Central memory CD8-positive, alpha-beta T cell (primary cell): ENCODE data around the gene HOXB2.

ENCODE experiments used
- ATAC-seq: fragments of 150-1000 bp; cut with Tn5 transposase; replicated peaks from 2 replicates; pipeline ENCODE4 v1.10.0; 2022; ENCODE audit warnings: mild to moderate bottlenecking, moderate FRiP score, moderate number of reproducible peaks; ENCODE audit not compliant: poor library complexity, severe bottlenecking; ENCODE audit errors: extremely low read depth
- DNase-seq, 2 donors: peaks; one replicate each; pipeline ENCODE4 v3.0.0; 2021; ENCODE audit warnings: low spot score in 2 of 2
- H3K27ac Mint-ChIP-seq: one replicate; pipeline ENCODE4 v1.8.0; 2022; ENCODE audit warnings: low read depth, mild to moderate bottlenecking, moderate library complexity, mixed read lengths
- H3K27me3 Mint-ChIP-seq: one replicate; pipeline ENCODE4 v1.8.0; 2022; ENCODE audit warnings: mixed read lengths
- H3K36me3 Mint-ChIP-seq: one replicate; pipeline ENCODE4 v1.8.0; 2022; ENCODE audit warnings: mild to moderate bottlenecking, moderate library complexity, mixed read lengths; ENCODE audit not compliant: insufficient read depth
- H3K4me1 Mint-ChIP-seq: one replicate; pipeline ENCODE4 v1.8.0; 2022; ENCODE audit warnings: mixed read lengths
- H3K4me3 Mint-ChIP-seq: one replicate; pipeline ENCODE4 v1.8.0; 2022; ENCODE audit warnings: mild to moderate bottlenecking, moderate library complexity, mixed read lengths
- H3K9me3 Mint-ChIP-seq: one replicate; pipeline ENCODE4 v1.8.0; 2022; ENCODE audit warnings: mixed read lengths

Gene HOXB2

GRCh38 chr17:48545022-48545375, at the start of gene HOXB2:
HOXB2 (minus strand) TSS chr17:48545109; CDS start chr17:48544911, 198 bp downstream.
- H3K27ac Mint-ChIP-seq: peak within 1 kb of the TSS; percentile 87
- H3K4me1 Mint-ChIP-seq: peaks cover 28% of the 10 kb centered on the region
- ATAC-seq: no peak
- no peak for DNase-seq
- peaks cover 16% of the 10 kb centered on the region for H3K36me3 Mint-ChIP-seq
- H3K27me3 Mint-ChIP-seq: peaks cover 48% of the 10 kb centered on the region
- peak within 1 kb of the TSS; percentile 91 for H3K4me3 Mint-ChIP-seq
- H3K9me3 Mint-ChIP-seq: no peaks in the 10 kb centered on the region

- Mint-ChIP-seq H3K4me3 (peak overlapping the region; percentile 80), H3K27ac (no peak overlapping the region), H3K27me3 (peaks cover 93% of the 10 kb centered on the region), H3K36me3 (peaks cover 20% of the 10 kb centered on the region), H3K4me1 (peaks cover 47% of the 10 kb centered on the region), H3K9me3 (no peaks in the 10 kb centered on the region)
- ATAC-seq (peak; percentile 60), DNase-seq (peak; percentile 74 to 81)
Measured at GRCh38 chr17:48593840-48594537, 49.1 kb upstream of the HOXB2 start.

- Mint-ChIP-seq H3K4me3 (peak within 1 kb of the TSS; percentile 80), H3K4me1 (peaks cover 40% of the 10 kb centered on the region), H3K27me3 (peaks cover 91% of the 10 kb centered on the region), H3K9me3 (no peaks in the 10 kb centered on the region), H3K27ac (no peak within 1 kb of the TSS), H3K36me3 (peaks cover 20% of the 10 kb centered on the region)
- no peak for DNase-seq
- ATAC-seq: no peak
Measured at GRCh38 chr17:48593126-48593829, 48.4 kb upstream of the HOXB2 start, which contains the start of gene HOXB5. HOXB5 (minus strand) TSS chr17:48593779; CDS start chr17:48593682, 97 bp downstream.

GRCh38 chr17:48592577-48592976, 47.7 kb upstream of the HOXB2 start:
- Mint-ChIP-seq H3K4me3 (peak overlapping the region; percentile 80), H3K9me3 (no peaks in the 10 kb centered on the region), H3K27me3 (peaks cover 91% of the 10 kb centered on the region), H3K27ac (no peak overlapping the region), H3K36me3 (peaks cover 19% of the 10 kb centered on the region), H3K4me1 (peaks cover 33% of the 10 kb centered on the region)
- no peak for ATAC-seq
- no peak for DNase-seq

- H3K27ac Mint-ChIP-seq: no peak overlapping the region
- H3K4me1 Mint-ChIP-seq: peaks cover 28% of the 10 kb centered on the region
- DNase-seq (no peak), ATAC-seq (no peak)
- H3K36me3 Mint-ChIP-seq: peaks cover 17% of the 10 kb centered on the region
- H3K4me3 Mint-ChIP-seq: peak overlapping the region; percentile 4
- H3K9me3 Mint-ChIP-seq: no peaks in the 10 kb centered on the region
- H3K27me3 Mint-ChIP-seq: peaks cover 91% of the 10 kb centered on the region
Measured at GRCh38 chr17:48592057-48592514, 47.2 kb upstream of the HOXB2 start.

GRCh38 chr17:48591255-48592056, 46.5 kb upstream of the HOXB2 start:
- H3K27me3 Mint-ChIP-seq: peaks cover 91% of the 10 kb centered on the region
- H3K4me1 Mint-ChIP-seq: peaks cover 23% of the 10 kb centered on the region
- no peak overlapping the region for H3K27ac Mint-ChIP-seq
- ATAC-seq (no peak), DNase-seq (no peak)
- peak overlapping the region; percentile 4 for H3K4me3 Mint-ChIP-seq
- peaks cover 15% of the 10 kb centered on the region for H3K36me3 Mint-ChIP-seq
- no peaks in the 10 kb centered on the region for H3K9me3 Mint-ChIP-seq

GRCh38 chr17:48590607-48591161, 45.8 kb upstream of the HOXB2 start:
- no peak for ATAC-seq
- Mint-ChIP-seq H3K27me3 (peaks cover 91% of the 10 kb centered on the region), H3K9me3 (no peaks in the 10 kb centered on the region), H3K36me3 (peaks cover 19% of the 10 kb centered on the region), H3K4me1 (peaks cover 27% of the 10 kb centered on the region), H3K27ac (no peak overlapping the region), H3K4me3 (no peak overlapping the region)
- no peak for DNase-seq

- H3K4me3 Mint-ChIP-seq: no peak within 1 kb of the TSS
- DNase-seq (no peak), ATAC-seq (no peak)
- H3K36me3 Mint-ChIP-seq: peaks cover 19% of the 10 kb centered on the region
- peaks cover 91% of the 10 kb centered on the region for H3K27me3 Mint-ChIP-seq
- no peaks in the 10 kb centered on the region for H3K9me3 Mint-ChIP-seq
- peaks cover 33% of the 10 kb centered on the region for H3K4me1 Mint-ChIP-seq
- no peak within 1 kb of the TSS for H3K27ac Mint-ChIP-seq
Measured at GRCh38 chr17:48589831-48590606, 45.1 kb upstream of the HOXB2 start, which contains the start of gene HOXB3. HOXB3 (minus strand) TSS chr17:48590241; CDS start chr17:48552474, 37,767 bp downstream.

- Mint-ChIP-seq H3K27ac (no peak overlapping the region), H3K36me3 (peaks cover 20% of the 10 kb centered on the region), H3K4me3 (no peak overlapping the region), H3K27me3 (peaks cover 91% of the 10 kb centered on the region), H3K9me3 (no peaks in the 10 kb centered on the region), H3K4me1 (peaks cover 38% of the 10 kb centered on the region)
- DNase-seq (no peak), ATAC-seq (no peak)
Measured at GRCh38 chr17:48589060-48589830, 44.3 kb upstream of the HOXB2 start.

- DNase-seq (no peak), ATAC-seq (no peak)
- Mint-ChIP-seq H3K9me3 (no peaks in the 10 kb centered on the region), H3K4me3 (no peak overlapping the region), H3K36me3 (peaks cover 16% of the 10 kb centered on the region), H3K27ac (no peak overlapping the region), H3K27me3 (peaks cover 91% of the 10 kb centered on the region), H3K4me1 (peaks cover 32% of the 10 kb centered on the region)
Measured at GRCh38 chr17:48588528-48588927, 43.6 kb upstream of the HOXB2 start.

GRCh38 chr17:48588074-48588415, 43.1 kb upstream of the HOXB2 start:
- peaks cover 11% of the 10 kb centered on the region for H3K36me3 Mint-ChIP-seq
- no peak overlapping the region for H3K4me3 Mint-ChIP-seq
- ATAC-seq: no peak
- no peak for DNase-seq
- H3K9me3 Mint-ChIP-seq: no peaks in the 10 kb centered on the region
- no peak overlapping the region for H3K27ac Mint-ChIP-seq
- H3K4me1 Mint-ChIP-seq: peaks cover 27% of the 10 kb centered on the region
- H3K27me3 Mint-ChIP-seq: peaks cover 91% of the 10 kb centered on the region
